GM12878 (cell line): ENCODE results near the gene HTR1D. TPM values are rescaled to one million over a fixed set of nuclear protein-coding genes. Genes with fewer than 3 reads are reported as not detected.
A peak's percentile ranks its signal among the peaks of the same experiment; 100 is the strongest.

ENCODE experiments used
- ATAC-seq: fragments of 200-7000 bp; cut with Tn5 transposase; 3 replicates; pipeline ENCODE4 v1.9.1; 2020; ENCODE audit warnings: mild to moderate bottlenecking, moderate library complexity
- BruUV-seq: library from RNA; stranded (reverse); fragments of 400-500 nt; replicated peaks from 2 replicates; lab custom pipeline; 2021; lab: Mats Ljungman, UMichigan
- CTCF ChIA-PET: fragments of 300-600 bp; sonication (Branson Sonifier 250); formaldehyde crosslinking; extraction: SDS; loops from one replicate; lab custom pipeline; 2021; ENCODE audit warnings: inconsistent platforms; lab: Yijun Ruan, JAX
- POLR2A ChIA-PET: fragments of 350-600 bp; formaldehyde crosslinking; extraction: SDS; loops from one replicate; lab custom pipeline; 2021; ENCODE audit warnings: inconsistent platforms; lab: Charles Lee
- RAD21 ChIA-PET: fragments of 300-600 bp; sonication (Branson Sonifier 250); formaldehyde crosslinking; loops from one replicate; lab custom pipeline; 2023; ENCODE audit warnings: antibody characterized with exemption; ENCODE audit not compliant: unreplicated experiment; lab: Charles Lee
- SMC1A ChIA-PET: fragments of 300-600 bp; sonication (Branson Sonifier 250); formaldehyde crosslinking; loops from one replicate; lab custom pipeline; 2023; ENCODE audit not compliant: unreplicated experiment, uncharacterized antibody; lab: Charles Lee
- DNase-seq: peaks from one replicate; pipeline ENCODE4 v3.0.0-alpha.2; 2011; ENCODE audit warnings: low read depth, low spot score
- FAIRE-seq: peaks from 3 replicates; lab custom pipeline; 2011; peaks lifted over from hg19 to GRCh38; lab: Jason Lieb, UNC
- H2AFZ ChIP-seq: 2 replicates; pipeline ENCODE4 v1.6.0; 2011; ENCODE audit warnings: low read depth, low read length, control low read depth; ENCODE audit not compliant: control insufficient read depth
- H3K27ac ChIP-seq: 2 replicates; pipeline ENCODE4 v1.5.1; 2011; ENCODE audit warnings: control low read depth; ENCODE audit not compliant: control insufficient read depth, insufficient read depth
- H3K27me3 ChIP-seq, 2 experiments: replicated peaks in 1 of 2; 2 replicates each; pipeline versions ENCODE4 v1.6.0 to v1.6.1; 2011; ENCODE audit warnings: low read length in 1 of 2; ENCODE audit not compliant: control insufficient read depth in 2 of 2, insufficient read depth in 2 of 2
- H3K36me3 ChIP-seq, 2 experiments: 2 replicates each; pipeline ENCODE4 v1.5.1; 2011; ENCODE audit warnings: low read length in 1 of 2; ENCODE audit not compliant: control insufficient read depth in 2 of 2, insufficient read depth in 2 of 2
- H3K4me1 ChIP-seq: 2 replicates; pipeline ENCODE4 v1.6.1; 2011; ENCODE audit warnings: mild to moderate bottlenecking, low read length, moderate library complexity, mixed read lengths; ENCODE audit not compliant: control insufficient read depth, insufficient read depth
- H3K4me2 ChIP-seq: 2 replicates; pipeline ENCODE4 v1.6.0; 2011; ENCODE audit warnings: control low read depth; ENCODE audit not compliant: control insufficient read depth, insufficient read depth
- H3K4me3 ChIP-seq: fragments of 200-600 bp; sonication (generic); 2 replicates; pipeline ENCODE4 v1.5.1; 2016
- H3K79me2 ChIP-seq: 2 replicates; pipeline ENCODE4 v1.6.0; 2011; ENCODE audit warnings: low read length; ENCODE audit not compliant: control insufficient read depth, insufficient read depth
- H3K9ac ChIP-seq: 2 replicates; pipeline ENCODE4 v1.8.0; 2011; ENCODE audit warnings: low read length, control low read depth, mixed read lengths; ENCODE audit not compliant: control insufficient read depth, insufficient read depth
- H3K9me3 ChIP-seq: replicated peaks from 3 replicates; pipeline ENCODE4 v1.5.1; 2011; ENCODE audit warnings: mild to moderate bottlenecking, low read length; ENCODE audit not compliant: control insufficient read depth, insufficient read depth
- H4K20me1 ChIP-seq: 2 replicates; pipeline ENCODE4 v1.6.0; 2011; ENCODE audit not compliant: control insufficient read depth, insufficient read depth
- CUX1 ChIP-seq: IDR thresholded peaks from 2 replicates; pipeline ENCODE4 v1.6.1; 2012; ENCODE audit warnings: improper control_type of control experiment, low read depth, low read length; ENCODE audit not compliant: insufficient replicate concordance
- GABPA ChIP-seq: IDR thresholded peaks from 2 replicates; pipeline ENCODE4 v1.6.1; 2014; ENCODE audit warnings: antibody characterized with exemption, low read depth, mild to moderate bottlenecking, inconsistent platforms
- IKZF1 ChIP-seq: fragments of 450-650 bp; conservative IDR thresholded peaks from 2 replicates; pipeline ENCODE4 v1.6.1; 2017; ENCODE audit warnings: antibody characterized with exemption, mild to moderate bottlenecking
- PKNOX1 ChIP-seq: fragments of 450-650 bp; IDR thresholded peaks from 2 replicates; pipeline ENCODE4 v1.6.1; 2016; ENCODE audit warnings: mild to moderate bottlenecking
- POLR2AphosphoS5 ChIP-seq: IDR thresholded peaks from 2 replicates; pipeline ENCODE4 v1.6.1; 2011; ENCODE audit warnings: mild to moderate bottlenecking, low read length, inconsistent platforms
- RBBP5 ChIP-seq: fragments of 200-600 bp; sonication (generic); conservative IDR thresholded peaks from 2 replicates; pipeline ENCODE4 v1.6.1; 2016
- SMC3 ChIP-seq: IDR thresholded peaks from 2 replicates; pipeline ENCODE4 v1.6.1; 2011; ENCODE audit warnings: low read length, improper control_type of control experiment, borderline replicate concordance
- SP1 ChIP-seq: IDR thresholded peaks from one replicate; pipeline ENCODE4 v1.6.1; 2011; ENCODE audit warnings: low read depth, low read length
- SREBF2 ChIP-seq: IDR thresholded peaks from 2 replicates; pipeline ENCODE4 v1.6.1; 2012; ENCODE audit warnings: mild to moderate bottlenecking, low read length
- USF1 ChIP-seq: IDR thresholded peaks from 2 replicates; pipeline ENCODE4 v1.6.1; 2011; ENCODE audit warnings: borderline replicate concordance, low read depth, mild to moderate bottlenecking, moderate library complexity, mixed read lengths, low read length; ENCODE audit not compliant: insufficient read depth; ENCODE audit errors: extremely low read length
- ZNF274 ChIP-seq: IDR thresholded peaks from one replicate; pipeline ENCODE4 v1.8.0; 2011; ENCODE audit not compliant: insufficient read length, insufficient read depth
- ZNF622 ChIP-seq: fragments of 450-650 bp; IDR thresholded peaks from 2 replicates; pipeline ENCODE4 v1.6.1; 2017; ENCODE audit warnings: mild to moderate bottlenecking, inconsistent platforms
- WGBS: methylation state at CpG from one replicate; pipeline ENCODE4 v1.1.6; 2016; ENCODE audit warnings: low lambda C conversion rate; ENCODE audit not compliant: insufficient replicate concordance, insufficient coverage; ENCODE audit errors: missing lambda C conversion rate; 5-methylcytosine and 5-hydroxymethylcytosine counted together
- in situ Hi-C: fragments of 300-500 bp; cut with MboI; formaldehyde crosslinking; loops from 9 replicates; pipeline ENCODE4 v1.14.3; 2018; ENCODE audit warnings: mixed read lengths
- intact Hi-C: fragments of 100-400 bp; cut with micrococcal nuclease; formaldehyde crosslinking; loops from one replicate; pipeline ENCODE4 v1.14.2; 2022; ENCODE audit not compliant: unreplicated experiment
- polyA plus RNA-seq, 11 experiments: library from polyadenylated mRNA; depleted of rRNA in 4 of 11; unstranded in 6 of 11; stranded (reverse) in 5 of 11; fragments of >200 nt; fragmentation: Nextera tagmentation in 4 of 11; fragmentation: Illumina TruSeq in 1 of 11; extraction: Ambion mirVana in 4 of 11; extraction: Trizol in 1 of 11; gene quantifications; 1 replicate in 1 of 11; 2 replicates in 10 of 11; pipeline versions ENCODE4 v1.2.1 to v1.2.3, GENCODE V29; 2011 to 2016; ENCODE audit warnings: inconsistent platforms in 2 of 11, missing spikeins in 2 of 11, low read depth in 1 of 11
- total RNA-seq, 4 experiments: library from RNA; depleted of rRNA in 3 of 4; stranded (reverse); fragments of >200 nt in 3 of 4; fragmentation: Illumina TruSeq in 1 of 4; extraction: Trizol in 1 of 4; gene quantifications; 2 replicates each; pipeline versions ENCODE4 v1.2.1 to v1.2.3, GENCODE V29; 2013 to 2021

The HTR1D gene
- total and polyA plus RNA-seq, 10 of the 15 experiments (the other 5 are each of a cell fraction or from before 2014, with no cell fraction given) = 0.07 TPM; not detected in 9

- TF ChIP-seq PKNOX1 (0 out of 2 replicates have a peak, but pooled peaks have one; percentile 16), USF1 (peak; percentile 38)
These were observed 16.4 kb downstream of the HTR1D start (continued) for GRCh38 chr1:23200883-23201282.

- TF ChIP-seq USF1 = no peak
- TF ChIP-seq SMC3 = no peak
- no peak for TF ChIP-seq IKZF1
- TF ChIP-seq ZNF622 = no peak
- TF ChIP-seq ZNF274 = no peak
- TF ChIP-seq SP1 = no peak
- TF ChIP-seq SREBF2 = no peak
- TF ChIP-seq RBBP5 = no peak
- TF ChIP-seq GABPA = no peak
- TF ChIP-seq POLR2AphosphoS5 = no peak
- TF ChIP-seq CUX1 = no peak
- FAIRE-seq = no peak
- in situ Hi-C loops (no loop called here), intact Hi-C loops (no loop called here)
- no peaks in the 10 kb centered on the region for H3K79me2 ChIP-seq
- H3K4me2 ChIP-seq = no peak overlapping the region
- H3K9ac ChIP-seq = no peak overlapping the region
- H3K4me1 ChIP-seq = peaks cover 4% of the 10 kb centered on the region; the same call in 1 of the 2 replicates
- no peaks in the 10 kb centered on the region for H3K36me3 ChIP-seq
- no peak for ATAC-seq
- 46% methylated on average over 4 of the region's 4 CpGs for WGBS
- no peak overlapping the region for H2AFZ ChIP-seq
- ChIA-PET CTCF (interaction anchor here (4.9 kb wide), 1 partner anchor 13 kb away, joined by 33 read pairs; no protein-coding TSS in a partner anchor), RAD21 (no interaction called here), POLR2A (no interaction called here), SMC1A (interaction anchor here (1.3 kb wide), 1 partner anchor 14 kb away, joined by 3 read pairs; no protein-coding TSS in a partner anchor)
- no peak overlapping the region for H3K27ac ChIP-seq
- DNase-seq = no peak
- H3K4me3 ChIP-seq = no peak overlapping the region
- BruUV-seq = no TSS peak
- H3K27me3 ChIP-seq = no peaks in the 10 kb centered on the region
- no peaks in the 10 kb centered on the region for H4K20me1 ChIP-seq
- H3K9me3 ChIP-seq = no peaks in the 10 kb centered on the region
These were observed 18.9 kb downstream of the HTR1D start for GRCh38 chr1:23198373-23198772.
